RKO (cell line): ENCODE measurements around the gene WDR82.

Source experiments
- DNase-seq: peaks from one replicate; pipeline ENCODE4 v3.0.0-alpha.2; 2016; ENCODE audit warnings: low spot score

Gene WDR82

GRCh38 chr3:52238193-52238760 lies 40.2 kb downstream of the WDR82 start:
- DNase-seq: peak; percentile 72

DNA sequence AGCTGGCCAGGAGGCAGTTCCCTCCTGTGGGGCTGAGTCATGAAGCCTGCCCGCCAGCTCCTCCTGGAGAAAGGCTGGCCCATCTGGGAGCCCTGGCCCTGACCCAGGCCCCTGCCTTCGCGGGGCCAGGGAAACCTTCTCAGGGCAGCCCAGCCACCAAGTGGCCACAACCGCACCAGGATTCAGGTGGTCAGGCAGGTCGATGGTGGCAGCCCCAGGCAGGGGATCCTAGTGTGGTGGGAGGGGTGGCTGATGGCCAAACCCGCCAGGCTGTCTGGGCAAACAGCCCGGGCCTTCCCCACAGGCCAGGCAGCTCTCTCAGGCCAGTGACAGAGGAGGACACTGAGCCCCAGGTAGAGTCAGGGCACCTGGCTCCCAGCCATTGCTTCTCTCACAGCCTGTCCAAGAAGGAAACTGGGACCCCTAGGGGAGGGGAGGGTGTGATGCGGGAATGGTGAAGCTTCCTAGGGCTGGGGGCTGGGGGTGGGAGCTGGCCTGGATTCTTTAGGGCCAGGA lies 40.7 kb downstream of the WDR82 start:
- DNase-seq: peak; percentile 89

DNA sequence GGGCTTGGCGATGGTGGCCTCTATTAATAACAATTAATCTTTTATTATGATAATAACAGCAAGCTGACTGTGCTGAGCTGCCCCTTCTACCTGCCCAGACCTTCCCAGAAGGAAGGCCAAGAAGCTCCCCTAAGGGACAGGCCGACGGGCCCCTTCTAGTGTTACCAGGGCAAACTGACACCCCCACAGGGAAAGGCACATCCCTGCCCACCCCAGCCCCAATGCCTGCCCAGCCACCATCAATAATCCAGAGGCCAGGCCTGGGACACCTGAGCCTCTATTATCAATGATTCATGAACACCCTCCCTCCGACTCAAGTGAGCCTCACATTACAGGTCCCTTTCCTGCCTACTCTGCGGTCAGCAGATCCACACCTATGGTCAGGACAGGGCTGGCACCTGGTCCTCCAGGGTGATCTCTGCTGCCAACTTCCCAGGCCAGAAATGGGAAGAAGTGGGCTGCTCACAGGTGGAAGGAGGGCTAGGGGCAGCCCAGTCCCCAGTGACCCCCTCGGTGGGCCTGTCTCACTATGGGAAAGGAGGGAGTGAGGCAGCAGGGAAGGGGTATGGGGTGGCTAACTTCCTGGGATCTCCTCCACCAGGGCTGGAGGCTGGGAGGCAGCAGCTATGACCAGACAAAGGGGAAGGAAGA lies 41.3 kb downstream of the WDR82 start:
- DNase-seq: no peak

GRCh38 chr3:52236424-52236886 lies 42.0 kb downstream of the WDR82 start:
- DNase-seq: no peak

GRCh38 chr3:52234516-52235447 lies 43.7 kb downstream of the WDR82 start:
- no peak for DNase-seq

DNA sequence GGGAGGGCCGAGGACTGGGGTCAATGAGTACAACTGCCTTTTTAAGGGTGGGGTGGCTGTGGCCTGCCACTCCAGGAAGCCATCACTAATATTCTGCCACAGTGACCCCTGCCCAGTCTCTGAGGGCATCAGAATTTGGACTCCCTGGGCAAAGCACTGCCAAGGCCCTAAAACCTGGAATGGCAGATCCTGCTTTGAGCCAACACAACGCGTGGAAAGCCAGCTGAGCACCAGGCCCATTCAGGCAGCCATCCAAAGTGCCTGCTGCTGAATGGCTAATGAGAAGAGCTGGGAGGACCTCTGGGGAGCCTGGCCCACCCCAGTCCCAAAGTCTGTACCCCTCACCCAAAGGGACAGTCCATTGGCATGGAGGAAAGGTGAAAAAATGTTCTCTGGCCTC lies 44.5 kb downstream of the WDR82 start:
- no peak for DNase-seq

- no peak for DNase-seq
Measured at GRCh38 chr3:52233108-52233591, 45.3 kb downstream of the WDR82 start.

DNA sequence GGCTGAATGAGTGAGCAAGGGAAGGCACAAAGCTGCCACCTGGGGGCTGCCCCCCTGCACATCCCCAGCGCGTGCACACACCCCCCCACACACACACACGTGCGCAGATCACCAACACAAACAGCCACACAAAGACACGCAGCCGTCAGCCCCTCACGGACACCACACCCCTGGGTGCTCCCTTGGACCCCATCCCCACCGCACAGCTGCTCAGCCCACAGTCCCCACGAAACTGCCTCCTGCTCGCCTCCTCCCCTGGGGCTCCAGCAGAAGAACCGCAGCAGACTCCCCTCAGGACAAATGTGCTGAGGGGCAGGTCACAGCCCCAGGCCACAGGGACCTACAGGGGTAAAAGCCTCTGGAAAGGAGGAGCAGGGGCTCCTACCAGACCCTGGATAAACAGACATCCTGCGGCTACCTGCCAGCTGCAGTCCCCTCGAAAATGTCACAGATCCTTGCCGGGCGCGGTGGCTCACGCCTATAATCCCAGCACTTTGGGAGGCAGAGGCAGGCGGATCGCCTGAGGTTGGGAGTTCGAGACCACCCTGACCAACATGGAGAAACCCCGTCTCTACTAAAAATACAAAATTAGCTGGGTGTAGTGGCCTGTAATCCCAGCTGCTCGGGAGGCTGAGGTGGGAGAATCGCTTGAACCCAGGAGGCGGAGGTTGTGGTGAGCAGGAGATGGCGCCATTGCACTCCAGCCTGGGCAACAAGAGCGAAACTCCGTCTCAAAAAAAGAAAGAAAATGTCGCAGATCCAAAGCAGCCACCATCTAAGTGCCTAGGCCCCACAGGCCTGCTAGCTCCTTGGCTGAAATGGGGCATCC lies 46.0 kb downstream of the WDR82 start:
- DNase-seq: no peak

GRCh38 chr3:52231502-52232278 lies 46.8 kb downstream of the WDR82 start:
- DNase-seq: peak; percentile 60

DNA sequence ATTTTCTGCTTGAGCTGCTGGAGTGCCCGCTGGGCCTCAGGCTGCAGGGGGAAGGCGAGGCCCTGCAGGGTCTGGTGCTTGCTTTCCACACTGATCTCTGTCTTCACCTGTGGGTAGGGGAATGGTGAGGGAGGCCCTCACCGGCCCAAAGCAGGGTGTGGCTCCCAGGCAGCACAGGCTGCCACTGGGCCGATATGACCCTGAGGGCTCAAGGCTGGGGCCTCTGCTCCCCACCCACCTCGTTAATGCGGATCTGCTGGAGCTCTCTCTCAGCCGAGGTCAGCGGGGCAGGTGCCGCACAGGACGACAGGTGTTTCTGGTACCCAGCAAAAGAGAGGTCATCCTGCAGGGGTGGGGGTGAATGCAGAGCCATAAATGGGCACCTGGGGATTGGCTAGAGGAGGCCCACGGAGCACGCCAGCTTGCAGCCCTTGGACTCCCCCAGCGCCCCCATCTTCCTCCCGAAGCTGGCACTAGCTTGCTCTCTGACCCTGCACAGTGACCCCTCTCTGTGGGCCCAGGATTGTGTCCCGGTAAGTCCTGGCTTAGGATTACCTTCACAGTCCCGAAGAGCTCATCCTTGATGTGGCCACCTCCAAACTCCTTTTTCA lies 47.5 kb downstream of the WDR82 start:
- no peak for DNase-seq

DNA sequence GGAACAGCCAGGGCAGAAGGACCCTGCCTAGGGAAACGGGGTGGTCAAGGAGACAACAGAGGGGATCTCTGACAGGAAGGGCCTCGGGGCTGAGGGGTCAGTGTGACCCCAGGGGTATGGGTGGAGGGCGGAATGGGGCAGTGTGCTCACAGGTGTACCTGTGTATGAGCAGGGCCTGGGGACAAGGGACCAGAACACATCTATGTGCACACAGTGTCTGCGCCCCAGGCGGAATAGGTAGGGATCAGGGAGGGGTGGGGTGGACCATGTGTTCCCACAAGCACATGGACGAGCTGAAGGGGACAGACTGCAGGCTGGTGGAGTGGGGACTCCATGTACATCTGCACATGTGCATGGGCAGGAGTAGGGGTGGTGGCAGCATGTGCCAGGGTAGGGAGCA lies 48.0 kb downstream of the WDR82 start:
- no peak for DNase-seq

- DNase-seq: no peak
Measured at GRCh38 chr3:52229656-52230055, 48.8 kb downstream of the WDR82 start.

- DNase-seq: no peak
Measured at GRCh38 chr3:52228751-52229291, 49.6 kb downstream of the WDR82 start.

DNA sequence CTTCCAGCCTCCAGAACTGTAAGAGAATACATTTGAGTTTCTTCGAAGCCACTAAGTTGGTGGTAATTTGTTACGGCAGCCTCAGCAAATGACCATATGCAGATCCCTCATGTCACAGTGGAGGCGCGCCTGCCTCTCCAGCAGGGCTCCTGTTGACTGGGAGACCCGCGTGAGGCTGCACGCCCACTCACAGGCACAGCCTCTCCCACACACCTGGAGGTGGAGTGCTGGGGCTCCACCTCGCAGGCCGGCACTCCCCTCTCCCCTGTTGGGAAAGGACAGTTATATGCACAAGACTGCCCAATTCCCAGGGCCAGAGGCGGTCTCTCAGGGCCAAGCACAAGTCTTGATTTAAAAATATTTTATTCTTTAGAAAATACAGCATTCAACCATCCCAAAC lies 50.2 kb downstream of the WDR82 start:
- no peak for DNase-seq

DNA sequence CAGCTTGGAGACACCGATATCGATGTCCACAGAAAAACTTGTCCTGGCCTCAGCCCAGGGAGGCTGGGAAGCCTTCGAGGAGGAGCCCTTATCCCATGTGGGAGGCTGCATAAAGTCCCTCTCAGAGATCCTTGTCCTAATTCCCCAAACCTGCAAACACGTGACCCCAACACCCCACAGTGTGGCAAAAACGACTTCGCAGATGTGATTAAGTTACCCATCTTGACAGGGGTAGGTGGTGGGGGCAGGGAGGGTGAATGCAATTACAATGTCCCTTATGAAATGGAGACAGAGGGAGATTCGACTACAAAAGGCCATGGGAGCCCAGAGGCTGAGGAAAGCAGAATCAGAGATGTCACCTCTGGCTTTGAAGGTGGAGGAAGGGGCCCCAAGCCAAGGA lies 50.7 kb downstream of the WDR82 start:
- no peak for DNase-seq

GRCh38 chr3:52227117-52227516 lies 51.3 kb downstream of the WDR82 start:
- DNase-seq: no peak

- no peak for DNase-seq
Measured at GRCh38 chr3:52226229-52226817, 52.1 kb downstream of the WDR82 start.

DNA sequence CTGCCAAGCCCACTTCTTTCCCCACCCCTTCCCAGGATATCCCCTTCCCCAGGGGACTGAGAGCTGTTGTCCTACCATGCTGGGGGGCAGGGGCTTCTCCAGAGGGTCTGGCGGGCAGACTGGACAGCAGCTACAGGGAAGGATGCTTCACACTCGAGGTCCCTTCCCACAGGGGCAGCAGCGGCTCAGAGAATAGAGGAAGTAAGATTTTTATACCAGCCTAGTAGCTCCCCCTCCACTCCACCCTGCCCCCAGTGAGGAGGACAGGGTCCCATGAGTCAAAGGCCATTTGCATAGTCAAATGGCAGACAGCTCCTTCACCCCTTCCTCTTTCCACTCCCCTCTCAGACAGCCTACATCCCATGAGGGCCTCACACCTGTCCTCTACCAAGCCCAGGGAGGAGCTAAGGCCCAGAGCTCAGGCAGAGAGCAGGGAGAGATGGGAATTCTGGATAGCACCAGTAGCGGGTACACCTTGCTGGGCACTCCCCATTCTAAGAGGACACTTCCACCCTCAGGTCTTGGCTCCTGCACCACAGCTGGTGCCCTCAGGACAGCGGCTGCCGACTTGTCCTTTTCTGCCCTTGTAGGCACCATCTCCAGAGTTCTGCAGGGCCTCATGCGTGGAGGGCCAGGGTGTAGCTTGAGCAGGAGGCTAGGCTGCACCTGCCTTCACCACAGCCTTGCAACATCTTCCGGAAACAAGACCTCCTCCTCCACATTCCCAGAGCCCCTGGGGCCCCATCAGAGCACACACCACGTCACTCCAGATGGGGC lies 52.8 kb downstream of the WDR82 start, which contains the start of gene TLR9:
Gene TLR9 (minus strand): TSS at position 194 of the 777 bp plus-strand sequence. CDS start 116 bp downstream, at position 78.
- no peak for DNase-seq
